IMR-90 (cell line): ENCODE results near the gene CRACDL. TPM values are rescaled to one million over a fixed set of nuclear protein-coding genes. Genes with fewer than 3 reads are reported as not detected.

Experiments
- ATAC-seq: fragments of 200-7000 bp; cut with Tn5 transposase; 2 replicates; pipeline ENCODE4 v1.9.1; 2020; ENCODE audit warnings: low read depth, mild to moderate bottlenecking, moderate library complexity
- BruUV-seq: library from RNA; stranded (reverse); fragments of 400-500 nt; replicated peaks from 2 replicates; lab custom pipeline; 2021; lab: Mats Ljungman, UMichigan
- CTCF ChIA-PET: fragments of 300-600 bp; formaldehyde crosslinking; extraction: SDS; loops from one replicate; lab custom pipeline; 2021; ENCODE audit warnings: antibody characterized with exemption; lab: Yijun Ruan, JAX
- POLR2A ChIA-PET: fragments of 300-600 bp; sonication (Branson Sonifier 250); formaldehyde crosslinking; loops from one replicate; lab custom pipeline; 2022; ENCODE audit warnings: antibody characterized with exemption; ENCODE audit not compliant: unreplicated experiment; lab: Charles Lee
- DNase-seq: peaks from one replicate; pipeline ENCODE4 v3.0.0; 2013
- H2AFZ ChIP-seq: replicated peaks from 2 replicates; pipeline ENCODE3; 2013; ENCODE audit warnings: low read length, mild to moderate bottlenecking; ENCODE audit not compliant: poor library complexity
- H2AK5ac ChIP-seq: 2 replicates; pipeline ENCODE4 v1.6.1; 2013; ENCODE audit warnings: low read depth, low read length, inconsistent platforms
- H2AK9ac ChIP-seq: replicated peaks from 2 replicates; pipeline ENCODE3; 2013; ENCODE audit warnings: mild to moderate bottlenecking, low read depth, low read length, moderate library complexity; ENCODE audit not compliant: poor library complexity
- H2BK120ac ChIP-seq: 2 replicates; pipeline ENCODE4 v1.6.1; 2013; ENCODE audit warnings: low read depth, low read length, inconsistent platforms
- H2BK15ac ChIP-seq: 3 replicates; pipeline ENCODE4 v1.6.1; 2013; ENCODE audit warnings: low read depth, low read length, inconsistent platforms
- H2BK20ac ChIP-seq: 2 replicates; pipeline ENCODE4 v1.6.1; 2013; ENCODE audit warnings: low read depth, mild to moderate bottlenecking, inconsistent platforms, low read length, moderate library complexity
- H2BK5ac ChIP-seq: 2 replicates; pipeline ENCODE4 v1.6.1; 2013; ENCODE audit warnings: mild to moderate bottlenecking, low read depth, low read length, inconsistent platforms; ENCODE audit not compliant: poor library complexity, severe bottlenecking
- H3K14ac ChIP-seq: replicated peaks from 2 replicates; pipeline ENCODE4 v1.6.1; 2013; ENCODE audit warnings: low read depth, low read length, inconsistent platforms
- H3K18ac ChIP-seq: 2 replicates; pipeline ENCODE4 v1.6.1; 2013; ENCODE audit warnings: low read depth, low read length, control low read depth
- H3K23ac ChIP-seq: 2 replicates; pipeline ENCODE4 v1.6.1; 2013; ENCODE audit warnings: low read depth, low read length, inconsistent platforms
- H3K27ac ChIP-seq: 2 replicates; pipeline ENCODE4 v1.5.1; 2013; ENCODE audit warnings: mild to moderate bottlenecking, control low read depth, low read length; ENCODE audit not compliant: insufficient read depth
- H3K27me3 ChIP-seq: 2 replicates; pipeline ENCODE4 v1.6.1; 2013; ENCODE audit warnings: low read length; ENCODE audit not compliant: control insufficient read depth, insufficient read depth
- H3K36me3 ChIP-seq: 2 replicates; pipeline ENCODE4 v1.6.1; 2013; ENCODE audit warnings: low read length, mixed read lengths; ENCODE audit not compliant: control insufficient read depth, insufficient read depth
- H3K4ac ChIP-seq: 2 replicates; pipeline ENCODE4 v1.6.1; 2013; ENCODE audit warnings: low read depth, low read length, inconsistent platforms
- H3K4me1 ChIP-seq: 2 replicates; pipeline ENCODE4 v1.6.1; 2013; ENCODE audit warnings: low read length, mixed read lengths; ENCODE audit not compliant: control insufficient read depth, insufficient read depth
- H3K4me2 ChIP-seq: 2 replicates; pipeline ENCODE4 v1.6.1; 2013; ENCODE audit warnings: low read depth, mild to moderate bottlenecking, control low read depth, low read length, moderate library complexity
- H3K4me3 ChIP-seq: 2 replicates; pipeline ENCODE4 v1.5.1; 2013; ENCODE audit warnings: low read depth, mild to moderate bottlenecking, control low read depth, low read length, moderate library complexity; ENCODE audit not compliant: insufficient read depth
- H3K56ac ChIP-seq: 2 replicates; pipeline ENCODE4 v1.6.1; 2013; ENCODE audit warnings: low read length, inconsistent platforms; ENCODE audit not compliant: insufficient read depth; ENCODE audit errors: extremely low read depth
- H3K79me1 ChIP-seq, 2 experiments: 2 replicates each; pipeline ENCODE4 v1.6.1; 2013; ENCODE audit warnings: low read length in 2 of 2, inconsistent platforms in 1 of 2, low read depth in 1 of 2
- H3K9ac ChIP-seq: 2 replicates; pipeline ENCODE4 v1.6.1; 2013; ENCODE audit warnings: low read depth, low read length, control low read depth
- H3K9me1 ChIP-seq: 2 replicates; pipeline ENCODE4 v1.6.1; 2013; ENCODE audit warnings: low read length, inconsistent platforms; ENCODE audit not compliant: insufficient read depth
- H3K9me3 ChIP-seq: 2 replicates; pipeline ENCODE4 v1.6.1; 2013; ENCODE audit warnings: low read length; ENCODE audit not compliant: control insufficient read depth, insufficient read depth
- H4K20me1 ChIP-seq: 2 replicates; pipeline ENCODE4 v1.6.1; 2013; ENCODE audit warnings: low read length, inconsistent platforms; ENCODE audit not compliant: insufficient read depth
- H4K5ac ChIP-seq: 2 replicates; pipeline ENCODE4 v1.6.1; 2013; ENCODE audit warnings: mild to moderate bottlenecking, low read depth, low read length, control low read depth
- H4K8ac ChIP-seq, 2 experiments: 2 replicates each; pipeline ENCODE4 v1.6.1; 2013; ENCODE audit warnings: low read depth in 2 of 2, low read length in 2 of 2, control low read depth in 1 of 2, inconsistent platforms in 1 of 2
- H4K91ac ChIP-seq: 2 replicates; pipeline ENCODE4 v1.6.1; 2013; ENCODE audit warnings: low read depth, low read length, inconsistent platforms; ENCODE audit not compliant: insufficient read depth
- BHLHE40 ChIP-seq: fragments of 150-350 bp; IDR thresholded peaks from 2 replicates; pipeline ENCODE4 v1.6.1; 2016; ENCODE audit warnings: mild to moderate bottlenecking, low read depth, low read length
- CEBPB ChIP-seq: IDR thresholded peaks from 2 replicates; pipeline ENCODE4 v1.6.1; 2012; ENCODE audit warnings: low read depth, low read length, improper control_type of control experiment
- CHD1 ChIP-seq: IDR thresholded peaks from 2 replicates; pipeline ENCODE4 v1.6.1; 2012; ENCODE audit warnings: low read depth, low read length, improper control_type of control experiment
- MAFK ChIP-seq: IDR thresholded peaks from 2 replicates; pipeline ENCODE4 v1.6.1; 2012; ENCODE audit warnings: low read depth, low read length, improper control_type of control experiment
- MAZ ChIP-seq: IDR thresholded peaks from 2 replicates; pipeline ENCODE4 v1.6.1; 2012; ENCODE audit warnings: low read depth, mild to moderate bottlenecking, low read length, improper control_type of control experiment, moderate library complexity, borderline replicate concordance
- MXI1 ChIP-seq: IDR thresholded peaks from 2 replicates; pipeline ENCODE4 v1.6.1; 2012; ENCODE audit warnings: low read depth, mild to moderate bottlenecking, low read length, moderate library complexity, borderline replicate concordance
- NFE2L2 ChIP-seq: fragments of 150-350 bp; IDR thresholded peaks from 2 replicates; pipeline ENCODE4 v1.6.1; 2016; ENCODE audit warnings: low read depth, mild to moderate bottlenecking, low read length
- RAD21 ChIP-seq: IDR thresholded peaks from 2 replicates; pipeline ENCODE4 v1.6.1; 2012; ENCODE audit warnings: low read length, improper control_type of control experiment
- RCOR1 ChIP-seq: IDR thresholded peaks from 2 replicates; pipeline ENCODE4 v1.6.1; 2012; ENCODE audit warnings: mild to moderate bottlenecking, low read length, improper control_type of control experiment; ENCODE audit not compliant: insufficient replicate concordance
- SMC3 ChIP-seq: fragments of 150-350 bp; IDR thresholded peaks from 2 replicates; pipeline ENCODE4 v1.6.1; 2016; ENCODE audit warnings: low read depth, mild to moderate bottlenecking, antibody characterized with exemption, low read length, moderate library complexity
- WGBS, 2 experiments: methylation state at CpG; one replicate each; pipeline versions ENCODE4 v1.1.5 to v1.1.7; 2013; ENCODE audit warnings: missing lambda C conversion rate in 2 of 2; ENCODE audit not compliant: insufficient read length in 1 of 2; ENCODE audit errors: extremely low coverage in 2 of 2; 5-methylcytosine and 5-hydroxymethylcytosine counted together
- dilution Hi-C: fragments of 300-500 bp; cut with HindIII; formaldehyde crosslinking; loops from one replicate; pipeline ENCODE4 v1.14.3; 2018; ENCODE audit warnings: low sequenced_read_pairs; ENCODE audit not compliant: unreplicated experiment
- in situ Hi-C: fragments of 300-500 bp; cut with MboI; formaldehyde crosslinking; loops from 3 replicates; pipeline ENCODE4 v1.14.3; 2019; ENCODE audit warnings: low sequenced_read_pairs, inconsistent platforms, mixed read lengths
- intact Hi-C: fragments of 100-400 bp; cut with micrococcal nuclease; formaldehyde crosslinking; loops from 2 replicates; pipeline ENCODE4 v1.10.0; 2022
- polyA plus RNA-seq, 3 experiments: library from polyadenylated mRNA; depleted of rRNA; stranded (reverse); fragments of >200 nt; gene quantifications; 2 replicates each; pipeline ENCODE4 v1.2.3, GENCODE V29; 2012; ENCODE audit warnings: low replicate concordance in 1 of 3
- total RNA-seq: library from RNA; depleted of rRNA; stranded (reverse); fragments of >200 nt; gene quantifications from 2 replicates; pipeline ENCODE4 v1.2.3, GENCODE V29; 2012
- TF ChIP-seq, protein P1 (sequence below): fragments of 150-350 bp; IDR thresholded peaks from 2 replicates; pipeline ENCODE4 v1.6.1; 2016; ENCODE audit warnings: low read depth, mild to moderate bottlenecking, low read length, moderate library complexity, borderline replicate concordance
- TF ChIP-seq, protein P2 (sequence below): conservative IDR thresholded peaks from 2 replicates; pipeline ENCODE4 v1.5.1; 2012; ENCODE audit warnings: mild to moderate bottlenecking, low read depth, low read length, improper control_type of control experiment

The CRACDL gene
- total and polyA plus RNA-seq, 2 of the 4 experiments (the other 2 are of a cell fraction), result not detected

DNA sequence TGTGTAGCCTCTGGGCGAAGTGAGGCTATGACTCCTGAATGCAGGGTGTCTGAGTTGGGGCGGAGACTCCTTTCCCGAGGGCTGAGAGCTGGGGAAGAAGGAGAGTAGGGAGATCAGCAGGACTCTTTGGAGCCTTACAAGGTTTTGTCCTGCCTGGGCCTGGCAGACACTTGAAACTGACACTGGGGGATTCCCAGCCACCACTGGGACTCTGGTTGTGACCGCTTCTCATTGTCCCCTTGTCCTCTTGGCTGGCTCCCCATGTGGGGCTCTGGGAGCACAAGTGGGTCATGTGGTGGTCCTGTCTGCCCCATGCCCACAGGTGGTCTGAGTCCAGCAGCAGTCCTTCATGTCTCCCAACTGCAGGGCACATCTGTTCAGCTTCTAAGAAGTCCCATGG, 126.9 kb downstream of the CRACDL start:
- in situ Hi-C loops, result no loop called here

More for the DNA sequence above, 126.9 kb downstream of the CRACDL start:
- Histone ChIP-seq H3K18ac (no peak overlapping the region), H2AK5ac (no peak overlapping the region), H4K5ac (no peak overlapping the region), H3K27me3 (peaks cover 11% of the 10 kb centered on the region; the same call in 1 of the 2 replicates), H3K4me2 (no peak overlapping the region), H3K9me1 (no peaks in the 10 kb centered on the region), H3K27ac (no peak overlapping the region), H3K36me3 (no peaks in the 10 kb centered on the region), H2AK9ac (no peak overlapping the region), H2AFZ (no peak overlapping the region), H2BK120ac (no peak overlapping the region), H4K8ac (no peak overlapping the region), H3K9me3 (no peaks in the 10 kb centered on the region), H2BK20ac (no peak overlapping the region), H3K4me3 (no peak overlapping the region), H3K9ac (no peak overlapping the region), H3K14ac (no peak overlapping the region), H3K79me1 (no peaks in the 10 kb centered on the region), H3K4me1 (no peaks in the 10 kb centered on the region), H2BK15ac (no peak overlapping the region), H4K20me1 (no peaks in the 10 kb centered on the region), H2BK5ac (no peak overlapping the region), H3K23ac (no peak overlapping the region), H3K56ac (no peak overlapping the region), H4K91ac (no peak overlapping the region), H3K4ac (no peak overlapping the region)
- no peak for ATAC-seq
- DNase-seq, result no peak
- TF ChIP-seq MXI1, result no peak
- TF ChIP-seq CHD1, result no peak
- TF ChIP-seq, protein P1, sequence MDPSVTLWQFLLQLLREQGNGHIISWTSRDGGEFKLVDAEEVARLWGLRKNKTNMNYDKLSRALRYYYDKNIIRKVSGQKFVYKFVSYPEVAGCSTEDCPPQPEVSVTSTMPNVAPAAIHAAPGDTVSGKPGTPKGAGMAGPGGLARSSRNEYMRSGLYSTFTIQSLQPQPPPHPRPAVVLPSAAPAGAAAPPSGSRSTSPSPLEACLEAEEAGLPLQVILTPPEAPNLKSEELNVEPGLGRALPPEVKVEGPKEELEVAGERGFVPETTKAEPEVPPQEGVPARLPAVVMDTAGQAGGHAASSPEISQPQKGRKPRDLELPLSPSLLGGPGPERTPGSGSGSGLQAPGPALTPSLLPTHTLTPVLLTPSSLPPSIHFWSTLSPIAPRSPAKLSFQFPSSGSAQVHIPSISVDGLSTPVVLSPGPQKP, result no peak
- TF ChIP-seq BHLHE40, result no peak
- no peak for TF ChIP-seq RCOR1
- TF ChIP-seq CEBPB, result no peak
- no peak for TF ChIP-seq NFE2L2
- TF ChIP-seq, protein P2, sequence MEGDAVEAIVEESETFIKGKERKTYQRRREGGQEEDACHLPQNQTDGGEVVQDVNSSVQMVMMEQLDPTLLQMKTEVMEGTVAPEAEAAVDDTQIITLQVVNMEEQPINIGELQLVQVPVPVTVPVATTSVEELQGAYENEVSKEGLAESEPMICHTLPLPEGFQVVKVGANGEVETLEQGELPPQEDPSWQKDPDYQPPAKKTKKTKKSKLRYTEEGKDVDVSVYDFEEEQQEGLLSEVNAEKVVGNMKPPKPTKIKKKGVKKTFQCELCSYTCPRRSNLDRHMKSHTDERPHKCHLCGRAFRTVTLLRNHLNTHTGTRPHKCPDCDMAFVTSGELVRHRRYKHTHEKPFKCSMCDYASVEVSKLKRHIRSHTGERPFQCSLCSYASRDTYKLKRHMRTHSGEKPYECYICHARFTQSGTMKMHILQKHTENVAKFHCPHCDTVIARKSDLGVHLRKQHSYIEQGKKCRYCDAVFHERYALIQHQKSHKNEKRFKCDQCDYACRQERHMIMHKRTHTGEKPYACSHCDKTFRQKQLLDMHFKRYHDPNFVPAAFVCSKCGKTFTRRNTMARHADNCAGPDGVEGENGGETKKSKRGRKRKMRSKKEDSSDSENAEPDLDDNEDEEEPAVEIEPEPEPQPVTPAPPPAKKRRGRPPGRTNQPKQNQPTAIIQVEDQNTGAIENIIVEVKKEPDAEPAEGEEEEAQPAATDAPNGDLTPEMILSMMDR, result no peak
- TF ChIP-seq MAZ, result no peak
- TF ChIP-seq RAD21, result no peak
- TF ChIP-seq MAFK, result no peak
- TF ChIP-seq SMC3, result no peak
- intact Hi-C loops (no loop called here), dilution Hi-C loops (no loop called here)
- BruUV-seq, result no TSS peak
- WGBS, 2 experiments, result 20% methylated on average over 2 of the region's 4 CpGs; no CpG with 5 or more reads in 1 of the 2 experiments
- ChIA-PET CTCF (no interaction called here), POLR2A (no interaction called here)
